Putamen (tissue), 1 donor: ENCODE measurements around the gene ZMYM2.

Source experiments
- DNase-seq: peaks from one replicate; pipeline ENCODE4 v3.0.0-alpha.2; 2016; ENCODE audit warnings: low spot score

Gene ZMYM2

DNA sequence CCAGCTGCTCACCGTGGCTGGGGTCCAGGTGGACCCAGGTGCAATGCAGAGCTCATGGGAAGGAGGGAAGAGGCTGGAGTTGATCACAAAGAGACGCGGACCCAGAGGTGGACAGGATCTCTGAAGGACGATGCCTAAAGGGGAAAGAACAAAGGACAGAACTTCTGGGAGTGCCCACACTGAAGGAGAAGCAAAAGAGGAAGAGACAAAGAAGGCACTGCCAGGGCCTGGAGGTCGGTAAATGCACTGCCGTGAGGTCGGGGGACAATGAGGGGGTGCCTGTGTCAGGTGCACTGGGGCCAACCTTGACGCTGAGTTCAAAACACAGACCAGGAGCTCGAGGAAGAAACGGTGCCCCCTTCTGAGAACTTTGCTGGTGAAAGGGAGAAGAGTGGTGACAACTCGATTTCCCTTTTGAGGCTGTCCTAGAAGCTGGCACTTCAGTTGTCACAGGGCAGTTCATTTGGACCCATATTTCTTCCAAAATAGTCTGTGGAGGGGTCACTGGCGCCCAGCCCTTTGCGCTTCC is 146.7 kb downstream of the ZMYM2 start:
- no peak for DNase-seq

DNA sequence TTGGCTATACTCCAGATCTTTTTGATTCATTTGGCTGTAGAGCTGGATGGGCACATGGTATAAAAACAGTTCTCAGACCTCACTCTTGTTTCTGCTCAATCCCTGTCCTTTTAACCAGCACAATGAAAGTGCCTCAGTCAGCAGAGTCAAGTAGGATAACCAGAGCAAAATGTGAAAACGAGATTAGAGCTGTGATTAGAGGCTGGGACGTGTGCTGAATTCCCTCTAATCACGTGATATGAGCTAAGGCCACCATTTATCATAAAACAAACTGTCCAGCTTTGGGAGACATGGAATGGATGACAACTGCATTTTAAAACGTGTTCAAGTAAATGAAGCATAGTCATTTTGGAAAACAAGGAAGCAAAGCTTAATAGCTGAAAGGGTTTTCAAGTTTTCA is 148.2 kb downstream of the ZMYM2 start:
- DNase-seq: no peak

DNA sequence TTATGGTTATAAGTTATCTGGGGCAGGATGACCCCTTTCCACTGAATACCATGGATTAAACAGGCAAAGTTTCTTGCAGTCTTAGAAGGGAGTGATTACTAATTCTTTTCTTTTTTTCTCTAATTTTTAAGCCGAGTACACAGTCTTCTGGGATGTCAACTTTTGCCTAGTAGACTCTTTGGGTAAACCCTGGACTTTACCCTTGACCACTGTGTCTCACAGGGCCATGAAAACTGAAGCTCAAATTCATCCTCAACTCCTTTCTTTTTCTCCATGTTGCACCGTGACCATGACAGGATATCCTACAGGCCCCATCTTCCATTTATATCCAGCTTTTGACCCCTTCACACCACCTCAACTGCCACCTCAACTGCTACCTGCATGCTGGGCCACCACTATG is 150.5 kb downstream of the ZMYM2 start:
- DNase-seq: no peak

DNA sequence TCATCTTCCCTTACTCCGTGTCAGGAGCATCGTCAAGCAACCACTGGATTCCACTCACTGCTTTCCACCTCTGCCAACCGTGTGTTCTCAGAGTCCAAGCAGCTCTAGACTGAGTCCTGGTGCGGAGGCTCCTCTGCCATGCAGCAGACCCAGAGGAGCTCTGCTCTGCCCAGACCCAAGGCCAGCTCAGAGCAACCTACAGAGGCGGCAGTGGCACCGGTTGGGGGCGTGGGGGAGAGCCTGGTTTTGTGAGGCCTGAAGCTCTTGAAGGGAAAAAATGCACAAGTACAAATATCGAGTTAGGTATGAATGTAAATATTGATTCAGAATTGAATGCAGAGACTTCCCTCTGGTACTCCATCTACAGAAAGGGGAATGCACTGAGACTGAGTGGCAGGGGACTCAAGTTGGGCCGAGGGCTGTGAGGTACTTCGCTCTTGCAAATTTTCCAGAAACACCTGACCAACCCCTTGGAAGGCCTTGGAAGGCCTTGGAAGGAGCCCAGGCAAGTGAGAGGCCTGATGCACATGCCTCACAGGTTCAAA is 155.6 kb downstream of the ZMYM2 start:
- DNase-seq: no peak

DNA sequence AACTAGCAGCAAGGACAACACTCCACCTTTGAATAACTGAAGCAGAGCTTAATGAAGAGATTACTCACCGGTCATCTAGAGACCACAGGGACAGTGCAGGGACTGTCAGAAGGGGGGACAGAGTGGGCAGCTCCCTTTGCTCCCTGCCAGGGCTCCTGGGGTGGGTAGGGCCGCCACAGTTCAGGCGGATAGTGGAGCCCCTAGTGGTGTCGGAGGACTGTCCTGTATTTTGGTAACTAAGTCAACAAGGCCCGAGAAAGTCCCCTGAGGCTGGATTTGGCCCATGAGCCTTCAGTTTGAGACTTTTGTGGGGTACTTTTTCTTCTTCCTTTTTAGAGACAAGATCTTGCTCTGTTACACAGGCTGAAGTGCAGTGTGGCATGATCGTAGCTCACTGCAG is 157.7 kb downstream of the ZMYM2 start:
- DNase-seq: no peak

DNA sequence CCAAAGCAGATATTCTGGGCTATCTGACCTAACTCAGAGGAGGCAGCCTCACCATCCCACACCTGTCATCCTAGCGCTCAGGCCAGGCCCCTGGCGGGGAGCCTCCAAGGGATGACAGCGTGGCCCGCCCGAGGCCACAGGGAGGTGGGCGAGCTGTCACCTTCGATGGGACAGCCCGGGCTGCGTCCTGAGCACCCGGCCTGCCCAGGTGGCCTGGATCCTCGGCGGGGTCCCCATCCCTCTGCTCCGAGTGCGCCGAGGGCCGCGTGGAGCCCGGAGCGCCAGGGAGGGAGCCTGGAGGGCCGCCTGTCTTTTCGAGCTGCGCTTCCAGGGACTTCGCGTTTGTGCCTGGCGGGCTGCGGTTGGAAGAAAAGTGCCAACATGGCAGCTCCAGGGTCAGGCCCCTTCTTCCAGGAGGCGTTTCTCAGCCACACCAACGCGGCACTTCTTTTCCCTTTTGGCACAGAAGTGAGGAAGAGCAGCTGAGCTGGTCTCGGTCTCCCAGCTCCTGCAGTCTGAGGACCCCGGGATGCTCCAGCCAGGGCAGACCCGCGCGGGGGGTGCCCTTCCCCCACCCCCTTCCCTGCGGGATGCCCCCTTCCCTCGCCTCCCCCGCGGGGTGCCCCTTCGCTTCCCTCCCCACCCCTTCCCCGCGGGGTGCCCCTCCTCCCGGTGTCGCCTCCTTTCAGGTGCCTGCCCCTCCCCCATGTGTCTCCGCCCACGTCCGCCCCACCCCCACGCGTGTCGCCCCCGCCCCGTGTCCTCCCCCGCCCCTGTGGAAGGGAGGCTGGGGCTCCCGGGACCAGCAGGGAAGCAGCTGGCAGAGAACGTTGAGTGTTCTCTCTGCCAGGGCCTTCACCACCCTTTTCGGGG is 160.0 kb downstream of the ZMYM2 start:
- DNase-seq: peak; percentile 57

GRCh38 chr13:20119960-20120359 is 161.4 kb downstream of the ZMYM2 start:
- DNase-seq: no peak

DNA sequence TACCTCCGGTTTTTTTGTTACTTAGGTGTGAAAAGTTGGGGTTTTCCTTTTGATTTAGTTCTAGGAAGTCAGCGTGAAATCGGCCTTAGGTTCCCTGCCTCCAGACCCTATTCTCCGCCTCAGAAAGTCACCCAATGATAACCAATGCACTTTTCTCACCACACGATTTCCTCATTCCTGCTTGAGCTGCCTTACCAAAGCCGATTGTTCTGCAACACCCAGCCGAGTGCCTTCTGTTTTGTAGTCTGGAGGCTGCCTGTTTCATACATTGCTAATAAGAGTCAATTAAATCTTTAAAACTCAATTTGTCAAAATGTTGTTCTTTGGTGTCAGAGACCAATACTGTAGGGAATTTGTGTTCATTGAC is 162.6 kb downstream of the ZMYM2 start:
- no peak for DNase-seq

DNA sequence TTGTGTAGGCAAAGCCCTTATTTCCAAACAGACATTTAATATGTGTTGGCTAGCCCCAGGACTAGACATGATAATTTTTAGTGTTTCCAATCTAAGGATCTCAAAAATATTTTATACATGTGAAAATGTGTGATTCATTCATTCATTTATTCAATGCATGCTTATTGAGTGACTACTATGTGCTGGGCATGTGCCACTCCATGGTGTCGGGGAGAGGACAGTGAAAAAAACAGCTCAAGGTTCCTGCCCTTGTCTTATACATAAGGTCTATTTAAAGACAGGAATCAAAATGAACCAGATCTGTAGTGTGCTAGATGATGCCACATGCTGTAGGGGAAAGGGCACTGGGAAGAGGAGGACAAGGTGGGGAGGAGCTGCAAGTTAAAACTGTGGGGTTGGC is 165.8 kb downstream of the ZMYM2 start:
- DNase-seq: no peak

- DNase-seq: peak; percentile 56
Measured at GRCh38 chr13:20125129-20125782, 166.7 kb downstream of the ZMYM2 start.

DNA sequence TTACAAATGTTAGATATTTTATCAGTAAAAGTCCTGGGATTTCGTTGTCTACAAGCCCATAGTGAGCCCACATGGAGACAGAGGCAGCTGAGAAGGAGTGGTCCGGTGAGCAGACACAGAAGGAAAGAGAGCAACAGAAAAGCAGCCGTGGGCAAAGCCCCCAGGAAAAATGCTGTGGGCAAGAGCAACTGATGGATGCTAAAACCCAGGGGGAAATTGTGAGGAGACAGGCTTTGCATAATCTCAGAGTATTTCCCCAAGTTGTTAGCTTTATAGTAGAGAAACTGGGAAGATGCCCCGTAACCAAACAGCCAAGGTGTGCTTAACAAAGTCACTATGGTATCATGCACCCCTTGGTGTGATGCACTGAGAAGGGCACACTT is 167.2 kb downstream of the ZMYM2 start:
- DNase-seq: no peak

- no peak for DNase-seq
Measured at GRCh38 chr13:20126541-20127261, 168.2 kb downstream of the ZMYM2 start.

DNA sequence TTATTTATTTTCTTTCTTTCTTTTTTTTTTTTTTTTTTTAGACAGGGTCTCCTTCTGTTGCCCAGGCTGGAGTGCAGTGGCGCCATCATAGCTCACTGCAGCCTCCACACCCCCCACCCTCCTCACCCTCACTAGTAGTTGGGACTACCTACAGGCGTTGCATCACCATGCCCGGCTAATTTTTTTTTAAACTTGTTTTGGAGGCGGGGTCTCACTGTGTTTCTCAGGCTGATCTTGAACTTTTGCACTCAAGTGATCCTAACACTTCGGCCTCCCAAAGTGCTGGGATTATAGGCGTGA is 168.7 kb downstream of the ZMYM2 start:
- no peak for DNase-seq

GRCh38 chr13:20127562-20128458 is 169.3 kb downstream of the ZMYM2 start:
- DNase-seq: peak; percentile 58

DNA sequence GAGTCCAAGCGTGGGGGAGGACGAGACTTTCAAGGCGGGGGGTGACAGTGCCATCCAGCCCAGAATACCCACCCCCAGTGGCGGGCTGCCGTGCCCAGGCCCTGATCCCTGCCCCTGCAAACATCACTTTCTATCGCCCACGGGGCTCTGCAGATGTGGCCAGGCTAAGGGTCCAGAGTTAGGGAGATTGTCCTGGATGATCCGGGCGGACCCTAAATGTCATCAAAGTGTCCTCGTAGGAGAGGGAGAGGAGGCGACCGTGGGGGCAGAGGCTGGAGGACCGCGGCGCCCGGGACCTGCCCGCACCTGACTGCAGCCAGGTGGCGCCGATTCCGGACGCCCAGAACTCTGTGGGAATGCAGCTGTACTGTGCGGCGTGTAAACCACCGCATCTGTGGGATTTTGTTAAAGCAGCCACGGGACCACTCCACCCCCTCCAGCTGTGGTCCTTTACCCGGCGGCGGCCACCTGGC is 170.0 kb downstream of the ZMYM2 start:
- no peak for DNase-seq

- DNase-seq: no peak
Measured at GRCh38 chr13:20129076-20129475, 170.5 kb downstream of the ZMYM2 start.

DNA sequence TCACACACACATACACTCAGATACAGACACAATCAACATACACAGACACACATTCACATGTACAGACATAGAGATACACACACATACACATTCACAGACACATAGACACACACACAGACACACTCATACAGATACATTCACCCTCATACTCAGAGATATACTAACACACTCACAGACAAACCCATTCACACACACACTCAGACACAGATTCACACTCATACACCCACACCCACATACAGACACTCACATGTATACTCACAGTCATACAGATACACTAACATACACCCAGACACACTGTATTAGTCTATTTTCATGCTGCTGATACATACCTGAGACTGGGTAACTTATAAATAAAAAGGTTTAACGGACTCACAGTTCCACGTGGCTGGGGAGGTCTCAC is 171.5 kb downstream of the ZMYM2 start:
- DNase-seq: no peak

- no peak for DNase-seq
Measured at GRCh38 chr13:20130652-20131051, 172.1 kb downstream of the ZMYM2 start.

GRCh38 chr13:20131057-20131832 is 172.7 kb downstream of the ZMYM2 start:
- DNase-seq: no peak

GRCh38 chr13:20132052-20132634 is 173.6 kb downstream of the ZMYM2 start:
- no peak for DNase-seq
